ENCODE measurements around the gene PLEKHA7. TPM values are rescaled to one million over a fixed set of nuclear protein-coding genes. Genes with fewer than 3 reads are reported as not detected.
A peak's percentile ranks its signal among the peaks of the same experiment; 100 is the strongest.

PLEKHA7 gene
- total RNA-seq, 1 experiment from 2014 or later: 7.2 TPM

DNA sequence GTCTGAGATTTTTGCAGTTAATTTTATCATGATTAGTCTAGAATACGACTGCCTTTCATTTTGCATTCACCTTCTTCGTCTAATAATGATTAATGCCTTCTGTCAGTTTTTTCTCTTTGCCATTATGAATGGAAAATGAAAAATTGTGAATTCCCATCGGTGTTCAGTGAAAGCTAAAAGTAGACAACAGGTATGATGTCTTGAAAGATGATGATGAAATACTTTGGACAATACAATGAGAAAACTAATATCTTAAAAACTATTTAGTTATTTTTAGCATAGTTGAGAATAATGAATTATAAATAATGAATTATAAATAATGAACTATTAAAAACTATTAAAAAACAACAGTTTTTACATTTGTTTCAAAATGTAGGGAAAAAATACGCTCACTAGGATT, 270.7 kb downstream of the PLEKHA7 start (continued):
- no peak for TF ChIP-seq EZH2phosphoT487 (IDR thresholded peaks at IDR 0.05; ENCODE audit: borderline replicate concordance)

GRCh38 chr11:16741473-16741872, 272.7 kb downstream of the PLEKHA7 start:
- Histone ChIP-seq H3K9me3 (ENCODE audit: control insufficient read depth in 1 of 2, insufficient read depth in 1 of 2, low read depth in 1 of 2, low read length in 2 of 2) (no peaks in the 10 kb centered on the region), H3K4me1 (ENCODE audit: control insufficient read depth in 1 of 2, insufficient read depth in 2 of 2, low read length in 2 of 2) (peaks cover 5 to 14% of the 10 kb centered on the region in 2 experiments; a peak in 2 of 4 replicates), H4K20me1 (ENCODE audit: insufficient read depth) (peaks cover 7% of the 10 kb centered on the region; the same call in 1 of the 2 replicates), H3K36me3 (ENCODE audit: control insufficient read depth in 1 of 2, insufficient read depth in 2 of 2, low read length in 2 of 2) (peaks cover 11 to 15% of the 10 kb centered on the region in 2 experiments; a peak in 2 of 4 replicates), H3K4me2 (ENCODE audit: low read length) (no peak overlapping the region), H3K27ac (ENCODE audit: low read depth, low read length) (no peak overlapping the region), H3K27me3 (ENCODE audit: insufficient read depth, low read length) (no peaks in the 10 kb centered on the region), H3K79me2 (ENCODE audit: insufficient read depth, low read length) (peaks cover 80% of the 10 kb centered on the region), H3K9ac (ENCODE audit: low read length) (no peak overlapping the region), H3K4me3 (replicated peaks in 1 of 2; ENCODE audit: low read depth in 1 of 2, low read length in 2 of 2) (no peak overlapping the region), H2AFZ (ENCODE audit: low read depth, low read length, poor library complexity, severe bottlenecking) (no peak overlapping the region), H3K9me2 (ENCODE audit: insufficient read depth) (no peaks in the 10 kb centered on the region)
- BruUV-seq (replicated peaks): no TSS peak
- TF ChIP-seq POLR2AphosphoS5 (IDR thresholded peaks at IDR 0.05; ENCODE audit: low read depth, low read length): no peak
- no peak for TF ChIP-seq ELF1 (IDR thresholded peaks at IDR 0.05; ENCODE audit: borderline replicate concordance, low read depth)
- TF ChIP-seq YY1 (IDR thresholded peaks at IDR 0.05; ENCODE audit: extremely low read depth, insufficient replicate concordance, low read depth, low read length): no peak
- TF ChIP-seq POLR2A (IDR thresholded peaks at IDR 0.05; ENCODE audit: borderline replicate concordance, extremely low read depth, insufficient read depth, insufficient read length): no peak
- TF ChIP-seq ZFX (IDR thresholded peaks at IDR 0.05): no peak
- ChIA-PET RAD21 (ENCODE audit: low non-redundant PET in 1 of 2, low total read pairs in 2 of 2, uncharacterized antibody in 2 of 2, unreplicated experiment in 2 of 2) (no interaction called here), CTCF (no interaction called here), POLR2A (no interaction called here)
- intact Hi-C loops (cut with micrococcal nuclease): no loop called here
- DNase-seq (ENCODE audit: low read depth, low spot score) (no peak), ATAC-seq (no peak)

GRCh38 chr11:16738947-16739815, 275.0 kb downstream of the PLEKHA7 start:
- ATAC-seq: no peak
- peak overlapping the region; percentile 86 to 92 for H3K4me3 ChIP-seq (replicated peaks in 1 of 2; ENCODE audit: low read depth in 1 of 2, low read length in 2 of 2)
- peaks cover 57% of the 10 kb centered on the region for H3K79me2 ChIP-seq (ENCODE audit: insufficient read depth, low read length)
- ChIA-PET POLR2A (interaction anchor here (0.5 kb wide), 1 partner anchor 25 kb away, joined by 8 read pairs; no protein-coding TSS in a partner anchor), CTCF (interaction anchor here (1.1 kb wide), 1 partner anchor 125 kb away, joined by 4 read pairs; no protein-coding TSS in a partner anchor), RAD21 (ENCODE audit: low non-redundant PET in 1 of 2, low total read pairs in 2 of 2, uncharacterized antibody in 2 of 2, unreplicated experiment in 2 of 2) (no interaction called here)
- no peaks in the 10 kb centered on the region for H3K9me2 ChIP-seq (ENCODE audit: insufficient read depth)
- H2AFZ ChIP-seq (ENCODE audit: low read depth, low read length, poor library complexity, severe bottlenecking): no peak overlapping the region
- intact Hi-C loops (cut with micrococcal nuclease): no loop called here
- TF ChIP-seq ZBTB33 (IDR thresholded peaks at IDR 0.05; ENCODE audit: extremely low read depth, insufficient replicate concordance, low read length) (no peak), CEBPB (IDR thresholded peaks at IDR 0.05; ENCODE audit: low read depth) (no peak), SP1 (IDR thresholded peaks at IDR 0.05; ENCODE audit: low read depth) (no peak), ZFX (IDR thresholded peaks at IDR 0.05) (peak; percentile 63; the same call in 1 of the 2 replicates), POLR2A (IDR thresholded peaks at IDR 0.05; ENCODE audit: borderline replicate concordance, extremely low read depth, insufficient read depth, insufficient read length) (peak; percentile 16), SIN3A (IDR thresholded peaks at IDR 0.05; ENCODE audit: low read depth) (no peak), ZNF274 (IDR thresholded peaks at IDR 0.05; ENCODE audit: low read depth, low read length) (no peak), ELF1 (IDR thresholded peaks at IDR 0.05; ENCODE audit: borderline replicate concordance, low read depth) (no peak), SRF (IDR thresholded peaks at IDR 0.05; ENCODE audit: low read depth) (no peak)
- peaks cover 5 to 14% of the 10 kb centered on the region in 2 experiments; a peak in 2 of 4 replicates for H3K4me1 ChIP-seq (ENCODE audit: control insufficient read depth in 1 of 2, insufficient read depth in 2 of 2, low read length in 2 of 2)
- H3K27ac ChIP-seq (ENCODE audit: low read depth, low read length): peak overlapping the region; percentile 50
- H3K9me3 ChIP-seq (ENCODE audit: control insufficient read depth in 1 of 2, insufficient read depth in 1 of 2, low read depth in 1 of 2, low read length in 2 of 2): no peaks in the 10 kb centered on the region
- DNase-seq (ENCODE audit: low read depth, low spot score): no peak
- peaks cover 4% of the 10 kb centered on the region; the same call in 1 of the 2 replicates for H4K20me1 ChIP-seq (ENCODE audit: insufficient read depth)
- H3K4me2 ChIP-seq (ENCODE audit: low read length): peak overlapping the region; percentile 89
- no peaks in the 10 kb centered on the region for H3K27me3 ChIP-seq (ENCODE audit: insufficient read depth, low read length)
- TSS peak; percentile 82 for BruUV-seq (replicated peaks)
- peak overlapping the region; percentile 90 for H3K9ac ChIP-seq (ENCODE audit: low read length)
- H3K36me3 ChIP-seq (ENCODE audit: control insufficient read depth in 1 of 2, insufficient read depth in 2 of 2, low read length in 2 of 2): 0 out of 4 replicates have a peak, but pooled peaks cover 0 to 6% of the 10 kb centered on the region in 2 experiments
